Superior temporal gyrus (tissue), 1 donor: Measurements from ENCODE around the gene SPAG16.
"Not testable (repeated sequence)": the region's sequence is repeated elsewhere in the genome, so short reads cannot be mapped to it uniquely, and the experiment has no call there.

Experiments used
- DNase-seq: peaks from one replicate; pipeline ENCODE4 v3.0.0-alpha.2; 2016; ENCODE audit errors: extremely low spot score

SPAG16 gene

GRCh38 chr2:213408426-213409070 is 124.3 kb downstream of the SPAG16 start:
- DNase-seq, result not testable (repeated sequence)

- DNase-seq, result not testable (repeated sequence)
Measured at GRCh38 chr2:213410687-213411086, 126.4 kb downstream of the SPAG16 start.

GRCh38 chr2:213411582-213412289 is 127.5 kb downstream of the SPAG16 start:
- DNase-seq, result no peak

- no peak for DNase-seq
Measured at GRCh38 chr2:213415093-213415492, 130.8 kb downstream of the SPAG16 start.

- DNase-seq, result no peak
Measured at GRCh38 chr2:213416832-213417231, 132.6 kb downstream of the SPAG16 start.

GRCh38 chr2:213419980-213420379 is 135.7 kb downstream of the SPAG16 start:
- DNase-seq, result no peak

- DNase-seq, result no peak
Measured at GRCh38 chr2:213420828-213421385, 136.6 kb downstream of the SPAG16 start.

- no peak for DNase-seq
Measured at GRCh38 chr2:213422211-213422610, 137.9 kb downstream of the SPAG16 start.

- DNase-seq, result no peak
Measured at GRCh38 chr2:213425618-213426017, 141.4 kb downstream of the SPAG16 start.

- DNase-seq, result no peak
Measured at GRCh38 chr2:213429516-213429915, 145.3 kb downstream of the SPAG16 start.

- no peak for DNase-seq
Measured at GRCh38 chr2:213443921-213444320, 159.7 kb downstream of the SPAG16 start.

- DNase-seq, result no peak
Measured at GRCh38 chr2:213451542-213452239, 167.4 kb downstream of the SPAG16 start.

- no peak for DNase-seq
Measured at GRCh38 chr2:213455316-213456008, 171.2 kb downstream of the SPAG16 start.

GRCh38 chr2:213475433-213475832 is 191.2 kb downstream of the SPAG16 start:
- DNase-seq, result no peak

GRCh38 chr2:213476641-213477040 is 192.4 kb downstream of the SPAG16 start:
- DNase-seq, result no peak

GRCh38 chr2:213490087-213490486 is 205.8 kb downstream of the SPAG16 start:
- peak; percentile 49 for DNase-seq

GRCh38 chr2:213491376-213491775 is 207.1 kb downstream of the SPAG16 start:
- DNase-seq, result no peak

- no peak for DNase-seq
Measured at GRCh38 chr2:213496226-213496625, 212.0 kb downstream of the SPAG16 start.

GRCh38 chr2:213500881-213501280 is 216.6 kb downstream of the SPAG16 start:
- no peak for DNase-seq

GRCh38 chr2:213524164-213524563 is 239.9 kb downstream of the SPAG16 start:
- DNase-seq, result no peak

- no peak for DNase-seq
Measured at GRCh38 chr2:213537579-213537978, 253.3 kb downstream of the SPAG16 start.

GRCh38 chr2:213544940-213545339 is 260.7 kb downstream of the SPAG16 start:
- no peak for DNase-seq
